GM18867 (cell line): ENCODE measurements around the gene TTC23.
"Not testable (repeated sequence)": the region's sequence is repeated elsewhere in the genome, so short reads cannot be mapped to it uniquely, and the experiment has no call there.

Source experiments
- ATAC-seq: cut with Tn5 transposase; IDR thresholded peaks from one replicate; pipeline ENCODE4 v1.9.1; 2021; ENCODE audit warnings: mild to moderate bottlenecking, moderate library complexity; ENCODE audit not compliant: unreplicated experiment

The TTC23 gene

DNA sequence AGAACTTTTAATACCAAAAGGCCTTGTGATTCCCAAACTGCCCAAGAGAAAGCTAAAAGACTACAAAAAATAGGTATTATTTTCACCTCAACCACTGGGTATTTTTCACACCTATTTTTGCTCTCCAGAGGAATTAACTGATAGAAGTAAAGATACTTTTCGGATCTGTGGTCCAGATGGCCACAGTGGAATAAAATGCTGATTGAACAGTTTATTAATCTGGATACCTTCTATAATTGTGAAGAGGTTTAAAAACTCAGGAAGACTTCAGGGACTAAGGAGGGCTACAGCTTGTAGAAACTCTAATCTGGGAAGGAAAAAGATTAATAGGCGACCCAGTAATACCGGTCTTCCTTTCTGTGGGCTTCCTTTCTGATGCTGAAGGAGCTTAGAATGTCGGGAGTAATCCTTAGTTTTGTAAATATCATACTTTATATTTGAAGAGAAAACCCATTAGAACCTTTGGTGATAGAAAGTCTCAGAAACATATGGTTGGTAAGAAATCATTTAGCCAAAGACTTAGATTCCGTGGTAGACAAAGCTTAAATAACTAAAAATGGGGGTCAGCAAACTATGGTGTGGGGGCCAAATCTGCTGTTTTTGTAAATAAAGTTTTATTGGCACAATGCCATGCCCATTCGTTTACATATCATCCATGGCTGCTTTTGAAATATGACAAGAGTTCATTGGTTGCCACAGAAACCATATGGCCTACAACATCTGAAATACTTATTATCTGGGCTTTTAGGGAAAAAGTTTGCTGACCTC is 47.8 kb downstream of the TTC23 start:
- no peak for ATAC-seq

DNA sequence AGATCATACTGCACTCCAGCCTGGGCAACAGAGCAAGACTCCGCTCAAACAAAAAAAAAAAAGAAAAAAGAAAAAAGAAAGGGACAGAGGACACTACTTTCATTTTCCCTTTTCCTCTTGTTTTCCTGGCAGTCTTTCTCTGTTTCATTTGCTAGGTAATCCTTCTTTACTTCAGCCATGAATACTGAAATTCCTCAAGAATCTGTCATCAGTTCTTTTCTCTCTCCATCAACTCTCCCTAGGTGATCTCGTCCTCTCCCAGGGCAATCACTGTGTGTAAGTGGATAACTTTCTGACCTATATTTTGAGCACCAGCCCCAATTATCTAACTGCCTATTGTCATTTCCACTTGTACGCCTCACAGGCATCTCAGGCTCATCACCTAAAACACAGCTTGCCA is 51.5 kb downstream of the TTC23 start:
- ATAC-seq = no peak

DNA sequence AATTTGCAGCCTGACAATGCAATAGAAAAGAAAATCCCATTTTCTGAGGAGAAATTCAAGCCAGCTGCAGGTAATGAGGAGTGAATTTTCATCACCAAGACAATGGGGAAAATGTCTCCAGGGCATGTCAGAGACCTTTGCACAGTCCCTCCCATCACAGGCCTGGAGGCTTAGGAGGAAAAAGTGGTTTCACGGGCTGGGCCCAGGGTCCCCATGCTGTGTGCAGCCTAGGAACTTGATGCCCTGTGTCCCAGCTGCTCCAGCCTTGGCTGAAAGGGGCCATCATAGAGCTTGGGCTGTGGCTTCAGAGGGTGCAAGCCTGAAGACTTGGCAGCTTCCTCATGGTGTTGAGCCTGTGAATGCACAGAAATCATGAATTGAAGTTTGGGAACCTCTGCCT is 57.2 kb downstream of the TTC23 start:
- ATAC-seq = not testable (repeated sequence)

DNA sequence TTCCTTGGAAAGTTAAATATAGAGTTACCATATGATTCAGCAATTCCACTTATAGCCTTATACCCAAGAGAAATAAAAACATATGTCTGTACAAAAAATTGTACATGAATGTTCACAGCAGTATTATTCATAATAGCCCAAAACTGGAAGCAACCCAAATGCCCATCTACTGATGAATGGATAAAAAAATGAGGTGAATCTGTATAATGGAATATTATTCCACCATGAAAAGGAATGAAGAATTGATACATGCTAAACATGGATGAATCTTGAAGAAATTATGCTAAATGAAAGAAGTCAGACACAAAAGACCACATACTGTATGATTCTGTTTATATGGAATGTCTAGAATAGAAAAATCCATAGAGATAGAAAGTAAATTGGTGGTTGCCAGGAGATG is 61.4 kb downstream of the TTC23 start:
- no peak for ATAC-seq

DNA sequence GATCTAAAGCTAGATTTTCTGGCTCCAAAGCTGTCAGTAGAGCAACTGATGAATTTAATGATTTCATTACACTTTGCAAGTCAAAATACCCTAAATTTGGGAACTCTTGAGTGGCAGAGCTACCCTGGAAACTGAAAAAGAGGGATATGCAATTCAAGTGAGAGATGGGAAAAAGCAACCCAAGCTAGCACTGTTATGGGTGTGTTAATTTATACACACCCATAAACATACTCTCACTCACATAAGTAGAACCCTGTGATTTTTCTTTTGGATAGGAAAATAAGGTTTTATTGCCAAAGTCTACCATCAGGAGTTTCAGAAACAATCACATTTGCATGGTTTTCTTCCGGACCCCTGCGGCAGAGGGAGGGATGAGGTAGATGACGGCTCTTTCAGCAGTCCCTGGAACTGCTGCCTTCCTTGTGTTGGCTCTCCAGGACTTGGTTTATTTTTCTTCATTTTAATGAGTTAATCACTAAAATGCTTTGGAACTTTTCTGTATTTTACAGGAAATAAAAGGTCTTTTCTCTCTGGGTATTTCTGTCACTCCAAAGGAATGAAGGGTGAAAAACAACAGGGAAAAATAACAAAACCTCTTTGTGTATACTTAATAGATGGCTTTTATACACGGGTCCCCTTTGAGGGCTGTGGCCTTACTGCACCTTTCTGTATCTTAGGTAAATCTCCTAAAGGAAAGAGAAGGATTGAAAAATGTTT is 63.8 kb downstream of the TTC23 start:
- no peak for ATAC-seq

DNA sequence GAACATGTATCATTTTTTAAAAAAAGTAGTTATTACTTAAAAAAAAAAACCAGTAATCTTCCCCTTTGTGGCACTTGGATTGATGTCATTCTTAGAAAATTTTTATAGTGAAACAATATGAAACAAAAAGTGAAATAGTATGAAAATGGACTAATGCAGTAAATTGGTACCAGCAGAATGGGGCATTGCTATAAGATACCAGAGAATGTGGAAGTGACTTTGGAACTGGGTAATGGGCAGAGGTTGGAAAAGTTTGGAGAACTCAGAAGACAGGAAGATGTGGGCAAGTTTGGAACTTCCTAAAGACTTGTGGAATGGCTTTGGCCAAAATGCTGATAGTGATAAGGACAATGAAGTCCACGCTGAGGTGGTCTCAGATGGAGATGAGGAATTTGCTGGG is 66.6 kb downstream of the TTC23 start:
- ATAC-seq = no peak

DNA sequence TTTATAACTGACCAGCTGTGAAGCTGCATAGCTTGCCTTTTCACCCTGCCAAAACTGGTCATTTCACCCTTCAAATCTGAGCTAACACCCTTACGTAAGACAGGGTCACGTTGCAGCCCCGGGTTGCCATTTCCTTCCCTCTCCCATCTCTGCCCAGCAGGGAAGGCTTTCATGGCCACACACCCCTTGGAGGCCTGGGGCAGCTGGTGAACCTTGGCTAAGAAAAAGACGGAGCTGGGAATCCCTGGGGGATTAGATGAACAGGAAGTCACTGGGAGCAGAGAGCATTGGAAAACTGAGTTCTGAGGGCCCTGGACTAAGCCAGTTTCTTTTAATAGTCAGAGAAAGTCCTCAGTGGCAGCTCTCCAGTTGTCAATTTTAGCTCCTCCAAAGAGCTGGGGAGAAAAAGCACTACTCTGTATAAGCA is 67.8 kb downstream of the TTC23 start:
- ATAC-seq = no peak

DNA sequence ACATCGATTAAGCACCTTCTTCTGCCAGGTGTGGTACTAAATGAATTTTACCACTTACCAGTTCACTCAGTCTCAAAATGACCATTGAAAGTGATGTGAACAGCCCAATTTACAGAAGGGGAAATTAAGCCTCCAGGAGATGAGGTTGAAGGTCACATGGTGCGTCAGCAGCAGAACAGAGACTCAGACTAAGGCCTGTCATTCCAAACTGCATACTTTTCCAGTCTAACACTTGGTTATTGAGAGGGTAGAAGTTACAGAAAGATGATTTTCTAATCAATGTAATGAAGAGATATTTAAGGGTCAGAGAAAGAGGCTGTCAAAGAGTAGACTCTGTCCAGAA is 68.4 kb downstream of the TTC23 start:
- no peak for ATAC-seq

DNA sequence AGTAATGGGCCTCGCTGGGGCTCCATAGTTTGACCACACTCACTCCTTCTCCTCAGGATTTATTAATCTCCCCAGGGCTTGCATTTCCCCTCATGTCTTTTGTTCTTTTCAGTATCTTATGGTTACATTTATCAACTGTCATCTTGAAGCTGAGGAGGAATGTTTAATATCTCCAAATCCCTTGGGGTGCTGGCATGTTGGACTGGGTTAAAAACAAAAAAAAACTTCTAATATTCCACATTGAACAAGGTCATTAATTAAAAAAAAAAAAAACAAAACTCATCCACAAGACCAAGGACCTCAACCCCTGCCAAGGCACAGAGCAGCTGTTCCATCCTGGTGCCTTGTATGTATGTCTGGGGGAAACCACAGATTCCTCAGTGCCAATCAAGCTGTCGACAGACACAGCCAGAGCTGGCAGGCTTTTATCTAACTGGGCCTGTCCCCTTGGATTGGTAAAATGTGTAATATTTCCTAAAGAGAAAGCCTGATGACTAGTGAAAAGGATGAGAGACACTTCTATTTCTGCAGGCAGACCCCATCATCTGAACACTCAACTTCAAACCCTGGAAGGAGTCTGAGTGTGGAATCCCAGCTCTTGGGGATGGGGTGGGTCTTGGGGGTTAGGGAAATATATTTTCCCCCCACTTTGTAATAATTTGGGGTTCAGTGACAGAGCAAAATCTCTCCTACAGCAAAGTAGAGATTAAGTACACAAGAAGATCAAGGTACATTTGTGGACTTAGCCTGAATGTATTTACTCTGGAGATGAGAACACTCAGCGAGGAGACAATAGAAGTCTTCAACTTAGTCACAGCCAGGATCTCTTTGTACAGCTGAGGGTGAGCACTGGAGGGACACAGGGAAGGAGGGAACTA is 69.1 kb downstream of the TTC23 start:
- ATAC-seq = no peak

DNA sequence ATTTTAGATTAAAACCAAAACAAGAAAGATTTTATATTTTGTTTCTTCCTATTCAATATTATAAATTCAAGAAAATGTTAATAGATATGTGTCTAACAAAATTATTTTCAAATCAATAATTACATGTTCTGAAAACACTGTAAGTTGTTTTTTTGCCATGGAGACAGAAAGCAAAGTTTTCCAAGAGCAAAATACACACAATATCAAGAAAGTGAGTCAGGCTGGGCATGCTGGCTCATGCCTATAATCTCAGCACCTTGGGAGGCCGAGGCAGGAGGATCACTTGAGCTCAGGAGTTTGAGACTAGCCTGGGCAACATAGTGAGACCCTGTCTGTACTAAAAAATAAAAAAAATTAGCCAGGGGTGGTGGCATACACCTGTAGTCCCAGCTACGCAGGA is 71.7 kb downstream of the TTC23 start:
- no peak for ATAC-seq

DNA sequence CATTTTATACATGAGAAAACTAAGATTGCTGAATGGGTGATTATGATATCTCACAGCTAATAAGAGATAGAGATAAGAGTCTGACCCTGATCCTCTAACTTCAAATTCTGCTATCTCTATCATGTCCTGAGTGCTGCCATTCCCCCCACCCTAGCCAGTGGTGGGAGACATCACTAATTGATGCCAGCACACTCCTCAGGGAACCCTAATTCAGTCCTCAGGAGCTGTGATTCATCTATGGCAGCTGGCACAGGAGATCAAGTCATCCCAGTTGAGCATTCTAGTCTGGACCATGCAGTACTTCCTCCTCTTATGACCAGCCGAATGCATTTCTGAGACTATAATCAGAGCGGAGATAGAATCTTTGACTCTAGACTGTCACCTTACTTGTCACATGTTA is 72.6 kb downstream of the TTC23 start:
- ATAC-seq = no peak

DNA sequence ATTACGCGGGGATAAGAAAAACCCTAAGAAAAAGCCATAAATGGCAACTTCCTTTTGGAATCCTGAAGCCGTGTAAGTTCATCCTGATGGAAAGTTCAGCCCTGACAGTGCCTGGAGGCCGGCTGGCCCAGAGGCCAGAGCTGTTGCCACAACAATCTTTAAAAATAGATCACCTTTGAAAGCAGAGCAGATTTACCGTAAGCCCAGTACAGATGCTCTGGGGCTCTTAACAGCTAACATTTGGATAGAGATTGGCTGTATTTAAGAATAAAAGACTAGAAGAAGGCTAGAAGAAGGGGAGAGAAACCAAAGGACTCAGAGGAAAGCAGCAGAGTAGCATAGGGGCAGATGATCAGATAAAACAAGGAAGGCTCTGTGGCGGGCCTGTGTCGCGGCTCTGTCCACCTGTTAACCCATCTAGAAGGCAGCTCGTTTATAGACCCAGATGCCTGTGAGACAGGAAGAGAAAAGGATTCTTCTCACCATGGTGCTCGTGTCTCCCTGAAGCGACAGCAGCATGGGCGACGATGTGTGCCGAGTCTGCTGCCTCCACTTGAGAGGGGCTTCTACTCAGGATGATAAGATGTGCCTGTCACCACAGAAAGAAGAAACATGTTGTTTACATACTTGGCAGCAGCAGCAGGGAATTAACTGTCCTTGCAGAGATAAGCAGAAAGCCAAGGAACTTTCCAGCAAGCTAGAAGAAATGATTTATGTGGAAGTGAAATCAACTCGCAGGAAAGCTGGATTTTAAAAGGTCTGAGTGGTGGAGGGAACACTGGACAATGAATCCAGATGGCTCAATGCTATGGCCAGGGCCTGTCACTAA is 74.6 kb downstream of the TTC23 start:
- no peak for ATAC-seq

DNA sequence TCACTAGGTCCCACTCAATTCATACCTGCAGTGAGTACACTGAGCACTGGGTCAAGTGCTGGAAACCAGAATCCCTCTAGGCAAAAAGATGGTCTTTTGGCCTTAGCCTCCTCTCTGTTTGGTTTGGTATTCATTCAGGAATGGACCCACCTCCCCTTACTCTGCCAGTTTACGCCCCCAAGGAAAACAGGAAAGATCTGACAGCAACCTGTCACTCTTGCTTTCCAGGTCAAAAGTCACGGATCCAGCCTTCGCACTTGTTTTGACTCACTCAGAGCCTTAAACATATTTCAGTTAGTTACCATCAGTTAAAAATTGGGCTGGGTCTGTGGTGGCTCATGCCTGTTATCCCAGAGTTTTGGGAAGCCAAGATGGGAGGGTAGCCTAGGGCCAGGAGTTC is 76.4 kb downstream of the TTC23 start:
- no peak for ATAC-seq

DNA sequence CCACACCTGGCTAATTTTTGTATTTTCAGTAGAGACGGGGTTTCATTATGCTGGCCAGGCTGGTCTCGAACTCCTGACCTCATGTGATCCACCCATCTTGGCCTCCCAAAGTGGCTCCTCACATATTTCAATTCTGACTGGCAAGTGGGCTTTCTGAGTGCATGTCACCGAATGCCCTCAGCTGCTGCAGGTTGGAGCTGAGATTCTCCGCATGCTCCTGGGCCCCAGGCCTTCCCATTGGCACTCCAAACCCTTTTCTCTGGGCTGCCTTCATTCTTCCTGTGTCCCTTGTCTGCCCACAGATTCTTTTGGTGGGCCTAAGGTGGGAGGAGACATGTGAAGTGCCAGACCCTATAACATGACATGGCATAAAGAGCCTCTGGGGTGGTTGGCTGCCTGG is 77.2 kb downstream of the TTC23 start:
- no peak for ATAC-seq

DNA sequence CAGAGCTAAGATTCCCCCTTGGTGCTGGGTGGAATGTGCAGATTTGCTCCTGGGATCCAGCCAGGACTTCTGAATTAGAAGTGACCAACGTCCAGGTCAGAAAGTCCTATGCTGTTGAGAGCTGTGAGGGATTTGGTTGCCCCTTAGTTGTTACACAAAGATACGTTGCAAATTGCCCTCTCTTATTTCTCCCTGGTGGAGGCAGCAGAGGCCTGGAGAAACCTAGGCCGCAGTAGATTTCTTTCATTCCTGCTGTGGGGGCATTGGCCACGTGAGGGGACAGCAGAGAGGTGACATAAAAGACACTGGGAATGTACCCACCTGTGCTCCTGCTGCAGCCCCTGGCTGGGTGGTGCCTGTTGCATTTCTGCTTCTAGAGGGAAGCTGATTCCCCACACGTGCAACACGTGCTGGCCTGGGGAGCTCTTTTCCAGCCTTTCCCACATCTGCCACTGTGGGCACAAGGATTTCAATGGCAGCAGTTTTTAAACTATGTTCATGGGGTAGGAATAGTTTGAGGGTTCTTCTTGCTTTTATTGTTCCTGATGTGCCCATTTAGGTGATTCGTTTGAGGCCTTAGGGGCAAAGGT is 78.8 kb downstream of the TTC23 start:
- no peak for ATAC-seq

DNA sequence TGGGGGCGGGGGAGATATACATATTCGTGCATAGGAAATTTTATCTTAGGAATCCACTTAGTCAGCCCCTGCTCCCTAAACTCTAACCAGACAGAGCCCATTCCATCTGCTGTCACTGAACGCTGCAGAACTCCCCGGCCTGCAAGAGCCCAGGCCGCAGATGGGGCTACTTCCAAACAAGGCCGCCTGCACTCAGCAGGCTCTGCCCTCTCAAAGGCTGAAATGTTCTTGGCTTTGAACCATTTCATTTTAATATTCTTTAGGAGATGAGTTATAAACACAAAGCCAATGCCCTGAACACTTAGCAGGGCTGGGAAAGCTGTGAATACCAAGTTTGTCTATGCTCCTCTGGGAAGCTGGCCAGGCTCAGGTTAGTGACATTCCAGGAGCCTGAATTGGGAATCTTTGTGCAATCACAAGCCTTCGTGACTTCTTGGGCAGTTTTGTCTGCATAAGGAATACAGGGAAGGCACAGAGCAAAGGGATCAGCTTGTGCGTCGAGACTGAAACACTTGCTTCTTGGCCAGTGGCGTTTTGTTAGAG is 79.5 kb downstream of the TTC23 start:
- no peak for ATAC-seq

DNA sequence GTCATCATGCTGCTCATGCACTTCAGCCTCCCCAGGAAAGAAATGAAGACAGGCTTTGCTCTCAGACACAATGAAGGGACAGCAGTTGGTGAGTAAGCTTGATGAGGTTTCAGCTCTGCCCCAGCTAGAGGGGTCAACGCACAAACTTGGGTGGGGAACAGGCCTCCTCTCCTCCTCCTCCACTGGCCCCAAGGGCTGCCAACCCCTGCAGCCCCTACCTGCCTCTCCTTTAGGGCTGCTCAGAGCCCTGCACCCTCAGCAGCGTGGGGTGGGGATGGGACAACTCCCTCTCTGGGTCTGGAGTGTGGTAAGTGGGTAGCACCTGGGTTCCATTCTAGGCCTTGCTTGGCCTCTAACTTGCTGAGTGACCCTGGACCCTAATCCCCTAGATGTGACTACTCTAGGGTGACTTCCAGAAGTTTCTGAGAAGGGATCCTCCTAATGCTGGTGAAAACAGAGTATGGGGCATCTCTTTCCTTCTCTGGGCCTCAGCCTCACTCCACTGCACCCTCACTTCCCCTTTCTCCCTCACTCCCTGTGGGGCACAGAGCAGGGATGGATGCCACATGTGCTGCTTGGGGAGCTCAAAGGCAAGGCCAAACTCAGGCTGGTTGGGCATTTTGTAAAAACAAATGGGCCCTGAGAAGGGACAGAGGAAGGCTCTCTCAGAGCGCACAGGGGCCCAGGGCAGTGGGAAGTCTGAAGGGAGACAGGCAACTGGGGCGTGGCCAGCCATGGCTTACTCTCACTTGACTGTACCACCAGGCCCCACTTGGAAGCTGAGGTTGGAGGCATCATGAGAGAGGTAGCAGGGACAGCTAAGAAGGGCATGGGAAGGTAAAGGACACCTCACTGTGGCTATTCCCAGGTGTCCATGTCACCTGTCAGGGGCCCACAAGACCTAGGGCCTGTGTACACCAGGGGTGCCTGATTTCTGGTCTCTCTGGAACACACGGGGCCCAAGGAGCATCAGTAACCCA is 80.5 kb downstream of the TTC23 start:
- ATAC-seq = no peak

DNA sequence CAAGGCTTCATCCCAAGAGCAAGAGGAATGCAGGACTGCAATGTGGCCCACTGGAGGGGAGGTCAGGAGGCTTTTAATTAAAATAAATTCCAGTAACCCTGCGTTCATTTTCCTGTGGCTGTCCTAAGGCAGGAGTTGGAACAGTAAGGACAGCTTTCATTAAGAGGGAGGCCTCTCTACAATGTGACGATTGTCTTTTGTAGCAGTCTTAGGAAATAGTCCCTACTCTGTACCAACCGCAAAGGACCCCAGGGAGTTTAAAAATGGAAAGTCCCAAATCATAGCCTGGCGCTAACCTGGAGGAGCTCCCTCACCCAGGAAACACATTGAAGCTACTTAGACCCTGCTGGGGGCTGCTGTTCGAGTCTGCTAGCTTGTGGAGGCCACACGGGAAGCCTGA is 81.7 kb downstream of the TTC23 start:
- ATAC-seq = no peak

DNA sequence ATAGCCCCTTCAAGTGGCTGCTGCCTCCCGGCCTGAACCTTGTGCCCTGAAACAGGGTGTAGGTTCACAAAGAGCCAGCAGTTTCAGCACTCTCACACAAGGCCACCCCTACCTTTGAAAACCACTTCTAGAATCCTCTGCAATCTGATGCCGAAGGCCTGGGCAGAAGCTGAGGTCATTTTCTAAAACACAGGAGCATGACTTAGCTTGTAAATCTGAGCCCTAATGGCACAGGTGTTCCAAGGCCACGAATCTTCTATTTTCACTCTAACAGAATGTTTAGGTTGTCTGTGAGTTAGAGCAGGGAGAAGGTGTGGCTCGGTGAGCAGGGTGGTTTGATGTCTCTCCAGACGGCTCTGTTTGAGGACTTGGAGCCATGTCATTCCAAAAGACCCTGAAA is 82.2 kb downstream of the TTC23 start:
- no peak for ATAC-seq
